ENCODE data around the gene INTS3.
A peak's percentile ranks its signal among the peaks of the same experiment; 100 is the strongest.

INTS3 gene, protein sequence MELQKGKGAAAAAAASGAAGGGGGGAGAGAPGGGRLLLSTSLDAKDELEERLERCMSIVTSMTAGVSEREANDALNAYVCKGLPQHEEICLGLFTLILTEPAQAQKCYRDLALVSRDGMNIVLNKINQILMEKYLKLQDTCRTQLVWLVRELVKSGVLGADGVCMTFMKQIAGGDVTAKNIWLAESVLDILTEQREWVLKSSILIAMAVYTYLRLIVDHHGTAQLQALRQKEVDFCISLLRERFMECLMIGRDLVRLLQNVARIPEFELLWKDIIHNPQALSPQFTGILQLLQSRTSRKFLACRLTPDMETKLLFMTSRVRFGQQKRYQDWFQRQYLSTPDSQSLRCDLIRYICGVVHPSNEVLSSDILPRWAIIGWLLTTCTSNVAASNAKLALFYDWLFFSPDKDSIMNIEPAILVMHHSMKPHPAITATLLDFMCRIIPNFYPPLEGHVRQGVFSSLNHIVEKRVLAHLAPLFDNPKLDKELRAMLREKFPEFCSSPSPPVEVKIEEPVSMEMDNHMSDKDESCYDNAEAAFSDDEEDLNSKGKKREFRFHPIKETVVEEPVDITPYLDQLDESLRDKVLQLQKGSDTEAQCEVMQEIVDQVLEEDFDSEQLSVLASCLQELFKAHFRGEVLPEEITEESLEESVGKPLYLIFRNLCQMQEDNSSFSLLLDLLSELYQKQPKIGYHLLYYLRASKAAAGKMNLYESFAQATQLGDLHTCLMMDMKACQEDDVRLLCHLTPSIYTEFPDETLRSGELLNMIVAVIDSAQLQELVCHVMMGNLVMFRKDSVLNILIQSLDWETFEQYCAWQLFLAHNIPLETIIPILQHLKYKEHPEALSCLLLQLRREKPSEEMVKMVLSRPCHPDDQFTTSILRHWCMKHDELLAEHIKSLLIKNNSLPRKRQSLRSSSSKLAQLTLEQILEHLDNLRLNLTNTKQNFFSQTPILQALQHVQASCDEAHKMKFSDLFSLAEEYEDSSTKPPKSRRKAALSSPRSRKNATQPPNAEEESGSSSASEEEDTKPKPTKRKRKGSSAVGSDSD

DNA sequence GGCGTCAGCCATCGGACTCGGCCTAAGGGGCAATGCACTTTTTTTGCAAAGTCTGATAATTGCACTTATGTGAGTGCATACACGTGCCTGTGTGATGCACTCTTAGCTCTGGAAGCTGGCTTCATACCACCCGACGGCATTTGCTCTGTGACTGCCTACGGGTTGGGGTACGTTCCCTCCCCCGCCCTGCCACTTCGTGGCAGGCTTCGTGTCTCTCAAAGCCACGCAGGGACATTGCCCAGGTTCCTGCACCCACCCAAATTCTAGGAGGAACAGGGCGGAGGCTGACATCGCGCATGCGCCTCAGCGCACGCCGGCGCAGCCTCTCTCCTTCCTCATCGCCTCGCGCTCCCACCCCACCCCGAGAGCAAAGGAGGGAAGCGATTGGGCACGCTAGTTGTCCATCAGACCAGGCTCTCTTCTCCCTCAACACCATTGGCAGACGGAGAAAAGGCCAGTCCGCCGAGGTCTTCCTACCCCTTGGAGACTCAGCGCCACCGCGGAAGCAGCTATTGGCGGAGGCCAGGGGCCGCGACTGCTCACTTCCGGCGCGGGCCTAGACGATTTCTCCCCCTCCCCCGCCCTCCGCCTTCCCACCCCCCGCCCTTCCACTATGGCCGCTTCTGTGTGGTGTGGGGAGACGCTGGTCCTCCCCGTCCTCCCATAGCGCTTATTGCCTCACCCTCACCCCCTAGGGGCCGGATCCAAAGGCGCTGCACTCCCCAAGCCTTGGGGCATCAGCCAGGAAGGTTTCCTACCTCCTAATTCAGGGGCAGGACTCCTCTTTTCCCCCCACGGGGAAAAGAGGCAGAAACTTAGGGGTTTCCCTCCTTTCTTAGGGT, at the start of gene INTS3:
INTS3 (plus strand) TSS at position 588 of the 842 bp plus-strand sequence. CDS start 585 bp downstream, outside the sequence.
- FAIRE-seq: peak; percentile 99
- DNase-seq (ENCODE audit: insufficient read length, low spot score): peak; percentile 93

DNA sequence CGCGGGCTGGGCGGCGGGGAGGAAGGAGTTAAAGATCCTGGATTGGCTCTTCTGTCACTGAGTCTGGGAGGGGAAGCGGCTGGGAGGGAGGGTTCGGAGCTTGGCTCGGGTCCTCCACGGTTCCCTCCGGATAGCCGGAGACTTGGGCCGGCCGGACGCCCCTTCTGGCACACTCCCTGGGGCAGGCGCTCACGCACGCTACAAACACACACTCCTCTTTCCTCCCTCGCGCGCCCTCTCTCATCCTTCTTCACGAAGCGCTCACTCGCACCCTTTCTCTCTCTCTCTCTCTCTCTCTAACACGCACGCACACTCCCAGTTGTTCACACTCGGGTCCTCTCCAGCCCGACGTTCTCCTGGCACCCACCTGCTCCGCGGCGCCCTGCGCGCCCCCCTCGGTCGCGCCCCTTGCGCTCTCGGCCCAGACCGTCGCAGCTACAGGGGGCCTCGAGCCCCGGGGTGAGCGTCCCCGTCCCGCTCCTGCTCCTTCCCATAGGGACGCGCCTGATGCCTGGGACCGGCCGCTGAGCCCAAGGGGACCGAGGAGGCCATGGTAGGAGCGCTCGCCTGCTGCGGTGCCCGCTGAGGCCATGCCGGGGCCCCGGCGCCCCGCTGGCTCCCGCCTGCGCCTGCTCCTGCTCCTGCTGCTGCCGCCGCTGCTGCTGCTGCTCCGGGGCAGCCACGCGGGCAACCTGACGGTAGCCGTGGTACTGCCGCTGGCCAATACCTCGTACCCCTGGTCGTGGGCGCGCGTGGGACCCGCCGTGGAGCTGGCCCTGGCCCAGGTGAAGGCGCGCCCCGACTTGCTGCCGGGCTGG, 49.1 kb upstream of the INTS3 start, which contains the start of gene NPR1:
NPR1 (plus strand) TSS at position 170 of the 818 bp plus-strand sequence; CDS start at position 591, 421 bp downstream.
- FAIRE-seq (no peak), DNase-seq (ENCODE audit: insufficient read length, low spot score) (no peak)

DNA sequence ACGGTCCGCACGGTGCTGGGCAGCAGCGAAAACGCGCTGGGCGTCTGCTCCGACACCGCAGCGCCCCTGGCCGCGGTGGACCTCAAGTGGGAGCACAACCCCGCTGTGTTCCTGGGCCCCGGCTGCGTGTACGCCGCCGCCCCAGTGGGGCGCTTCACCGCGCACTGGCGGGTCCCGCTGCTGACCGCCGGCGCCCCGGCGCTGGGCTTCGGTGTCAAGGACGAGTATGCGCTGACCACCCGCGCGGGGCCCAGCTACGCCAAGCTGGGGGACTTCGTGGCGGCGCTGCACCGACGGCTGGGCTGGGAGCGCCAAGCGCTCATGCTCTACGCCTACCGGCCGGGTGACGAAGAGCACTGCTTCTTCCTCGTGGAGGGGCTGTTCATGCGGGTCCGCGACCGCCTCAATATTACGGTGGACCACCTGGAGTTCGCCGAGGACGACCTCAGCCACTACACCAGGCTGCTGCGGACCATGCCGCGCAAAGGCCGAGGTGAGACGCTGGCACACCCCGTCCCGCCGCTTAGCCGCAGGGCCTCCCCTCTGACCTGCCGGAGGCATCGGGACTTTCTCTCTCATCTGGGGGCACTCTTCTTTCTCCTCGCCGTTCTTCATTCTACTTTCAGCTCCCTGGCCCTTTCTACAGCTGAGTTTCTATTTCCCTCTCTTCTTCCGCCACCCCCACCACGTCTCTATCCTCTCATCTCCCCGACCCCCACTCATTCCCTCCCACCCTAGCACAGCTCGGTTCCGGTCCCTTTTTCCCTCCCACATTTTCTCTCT, 48.3 kb upstream of the INTS3 start:
- FAIRE-seq: no peak
- no peak for DNase-seq (ENCODE audit: insufficient read length, low spot score)

DNA sequence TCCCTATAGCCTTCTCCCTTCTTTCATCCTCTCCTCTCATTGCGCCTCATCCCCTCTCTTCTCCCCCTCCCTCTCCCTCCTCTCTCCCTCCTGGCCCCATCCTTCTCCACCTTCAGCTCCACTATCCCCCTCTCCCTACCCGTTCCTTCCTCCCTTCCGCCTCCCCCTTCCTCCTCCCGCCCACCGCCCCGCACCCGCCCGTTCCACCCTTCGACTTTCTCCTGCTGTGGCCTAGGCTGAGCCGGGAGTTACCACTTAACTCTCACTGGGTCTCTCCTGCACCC, 47.8 kb upstream of the INTS3 start:
- FAIRE-seq: no peak
- DNase-seq (ENCODE audit: insufficient read length, low spot score): no peak

DNA sequence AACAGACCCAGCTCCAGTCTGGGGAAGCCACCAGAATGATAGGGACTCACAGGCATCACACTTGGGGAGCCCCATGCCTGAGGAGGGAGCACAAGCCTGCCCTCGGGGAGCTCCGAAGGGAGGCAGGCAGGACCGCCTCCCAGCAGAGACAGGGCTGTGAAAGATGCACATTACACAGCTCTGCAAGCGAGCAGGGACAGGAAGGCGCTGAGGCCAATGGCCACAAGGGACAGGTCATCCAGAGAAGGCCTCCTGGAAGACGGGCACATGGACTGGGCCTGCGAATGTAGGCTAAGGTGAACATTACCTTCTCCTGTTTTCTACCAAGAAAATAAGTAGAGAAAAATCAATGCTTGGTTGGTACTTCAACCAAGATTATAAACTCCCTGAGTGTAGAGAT, 45.1 kb upstream of the INTS3 start:
- FAIRE-seq: no peak
- DNase-seq (ENCODE audit: insufficient read length, low spot score): no peak

DNA sequence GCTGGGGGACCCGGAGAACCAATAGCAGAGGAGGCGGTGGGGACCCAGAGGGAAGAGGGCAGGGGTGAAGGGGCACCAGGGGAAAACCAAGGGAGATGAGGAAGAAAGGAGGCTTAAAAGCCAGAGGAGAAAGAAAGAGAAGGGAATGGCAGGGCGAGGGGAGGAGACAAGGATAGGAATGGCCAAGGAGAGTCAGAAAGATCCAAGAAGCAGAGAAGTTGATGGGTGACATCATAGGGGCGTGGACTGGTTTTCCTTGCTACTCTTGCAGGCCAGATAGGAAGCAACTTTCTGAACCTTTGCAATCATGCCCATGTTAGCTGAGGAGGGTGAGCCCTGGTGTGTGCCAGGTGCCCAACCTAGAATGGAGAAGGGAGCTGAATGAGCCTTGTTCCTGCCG, 44.0 kb upstream of the INTS3 start:
- DNase-seq (ENCODE audit: insufficient read length, low spot score) (no peak), FAIRE-seq (no peak)

DNA sequence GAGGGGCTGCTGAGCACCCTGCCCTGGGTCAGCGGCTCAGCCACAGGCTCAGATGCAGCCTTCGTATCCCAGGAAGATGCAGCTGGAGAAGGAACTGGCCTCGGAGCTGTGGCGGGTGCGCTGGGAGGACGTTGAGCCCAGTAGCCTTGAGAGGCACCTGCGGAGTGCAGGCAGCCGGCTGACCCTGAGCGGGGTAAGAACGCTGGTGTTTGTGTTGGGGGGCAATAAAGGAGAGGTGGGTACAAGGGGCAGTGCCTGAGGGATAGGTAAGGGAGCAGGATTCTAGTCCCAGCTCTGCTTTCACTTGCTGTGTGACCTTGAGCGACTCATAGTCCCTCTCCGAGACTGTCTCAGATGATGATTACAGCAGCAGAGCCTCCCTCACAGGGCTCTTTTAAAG, 43.0 kb upstream of the INTS3 start:
- FAIRE-seq (no peak), DNase-seq (ENCODE audit: insufficient read length, low spot score) (no peak)

DNA sequence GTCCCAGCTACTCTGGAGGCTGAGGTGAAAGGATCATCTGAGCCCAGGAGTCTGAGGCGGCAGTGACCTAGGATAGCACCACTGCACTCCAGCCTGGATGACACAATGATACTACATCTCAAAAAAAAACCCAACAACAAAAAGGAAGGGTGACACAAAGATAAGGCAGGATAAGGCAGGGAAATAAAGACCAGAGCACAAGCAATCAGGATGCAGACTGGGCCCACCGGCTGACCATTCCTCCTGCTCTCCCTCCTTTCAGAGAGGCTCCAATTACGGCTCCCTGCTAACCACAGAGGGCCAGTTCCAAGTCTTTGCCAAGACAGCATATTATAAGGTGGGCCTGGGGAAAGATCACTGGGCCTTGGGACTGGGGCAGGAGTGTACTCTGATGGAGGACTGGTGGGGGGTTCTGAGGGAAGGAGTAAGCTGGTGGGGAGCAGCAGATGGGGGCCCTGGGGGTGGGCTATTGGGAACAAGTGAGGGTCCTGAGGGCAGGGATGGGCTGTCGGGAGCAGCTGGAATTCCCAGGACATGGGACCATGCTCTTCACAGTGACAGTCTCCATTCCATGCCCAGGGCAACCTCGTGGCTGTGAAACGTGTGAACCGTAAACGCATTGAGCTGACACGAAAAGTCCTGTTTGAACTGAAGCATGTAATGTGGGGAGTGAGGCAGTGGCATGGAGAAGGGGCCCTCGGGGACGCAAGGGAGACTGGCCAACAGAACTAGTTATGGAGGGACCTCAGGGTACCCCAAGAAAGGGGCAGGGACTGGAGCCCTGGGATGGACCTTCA, 42.1 kb upstream of the INTS3 start:
- FAIRE-seq (no peak), DNase-seq (ENCODE audit: insufficient read length, low spot score) (no peak)

DNA sequence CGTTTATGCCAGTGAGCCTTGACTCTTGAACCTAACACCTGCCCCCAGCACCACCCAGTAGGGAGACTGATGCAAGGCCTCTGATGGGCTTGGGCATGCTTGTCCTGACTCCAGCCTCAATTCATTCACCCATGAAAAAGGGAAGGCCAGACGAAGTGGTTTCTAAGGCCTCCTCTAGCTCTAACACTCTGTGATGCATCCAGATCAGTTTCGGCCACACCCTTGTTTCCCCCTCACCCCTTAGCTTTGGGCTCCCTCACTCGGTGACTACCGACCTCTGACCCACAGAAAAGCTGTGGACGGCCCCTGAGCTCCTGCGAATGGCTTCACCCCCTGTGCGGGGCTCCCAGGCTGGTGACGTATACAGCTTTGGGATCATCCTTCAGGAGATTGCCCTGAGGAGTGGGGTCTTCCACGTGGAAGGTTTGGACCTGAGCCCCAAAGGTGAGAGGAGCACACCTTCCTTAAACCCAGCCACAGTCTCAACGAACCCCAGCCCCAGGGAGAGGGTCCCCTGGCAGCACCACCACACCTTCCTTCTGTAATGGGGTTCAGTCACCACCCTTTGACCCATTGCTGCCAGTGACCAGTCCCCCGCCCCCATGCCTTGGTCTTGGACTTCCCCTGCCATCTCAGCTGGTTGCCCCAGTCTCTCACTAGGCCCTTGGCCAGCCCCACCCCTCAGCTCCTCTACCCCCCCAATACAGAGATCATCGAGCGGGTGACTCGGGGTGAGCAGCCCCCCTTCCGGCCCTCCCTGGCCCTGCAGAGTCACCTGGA, 40.3 kb upstream of the INTS3 start:
- FAIRE-seq (no peak), DNase-seq (ENCODE audit: insufficient read length, low spot score) (no peak)

DNA sequence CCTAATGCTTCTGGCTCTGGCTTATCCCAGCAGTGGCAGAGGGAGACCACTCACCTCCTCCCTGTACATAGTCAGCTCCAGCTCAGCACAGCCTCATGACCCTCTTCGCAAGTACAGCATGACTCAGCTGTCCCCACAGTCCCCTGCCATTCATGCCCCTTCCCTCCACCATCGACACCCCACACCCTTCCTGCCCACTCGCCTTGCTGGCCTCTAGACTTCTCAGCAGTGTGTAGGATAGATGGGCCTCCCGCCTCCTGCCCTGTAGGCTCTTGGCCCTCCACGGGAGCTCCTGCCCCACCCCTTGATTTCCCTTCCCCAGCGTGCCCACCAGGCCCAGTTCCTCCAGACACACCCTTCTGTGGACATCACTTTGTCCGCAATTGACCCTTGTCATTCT, 39.6 kb upstream of the INTS3 start:
- DNase-seq (ENCODE audit: insufficient read length, low spot score) (no peak), FAIRE-seq (no peak)

DNA sequence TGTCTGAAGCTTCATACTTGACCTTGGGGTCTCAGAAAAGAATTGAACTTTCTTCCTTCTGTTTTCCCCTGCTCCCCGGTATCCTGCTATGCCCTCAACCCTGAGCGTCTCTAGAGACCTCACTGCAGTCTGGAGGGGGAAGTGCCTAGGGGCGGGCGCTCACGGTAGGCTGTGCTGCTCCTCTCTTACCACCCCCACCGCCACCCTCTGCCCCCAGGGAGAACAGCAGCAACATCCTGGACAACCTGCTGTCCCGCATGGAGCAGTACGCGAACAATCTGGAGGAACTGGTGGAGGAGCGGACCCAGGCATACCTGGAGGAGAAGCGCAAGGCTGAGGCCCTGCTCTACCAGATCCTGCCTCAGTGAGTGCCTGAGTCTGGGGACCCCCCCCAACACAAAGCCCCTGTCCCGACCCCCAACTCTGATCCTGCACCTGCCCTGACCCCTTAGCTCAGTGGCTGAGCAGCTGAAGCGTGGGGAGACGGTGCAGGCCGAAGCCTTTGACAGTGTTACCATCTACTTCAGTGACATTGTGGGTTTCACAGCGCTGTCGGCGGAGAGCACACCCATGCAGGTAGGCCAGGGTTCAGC, 39.0 kb upstream of the INTS3 start:
- DNase-seq (ENCODE audit: insufficient read length, low spot score) (no peak), FAIRE-seq (no peak)

DNA sequence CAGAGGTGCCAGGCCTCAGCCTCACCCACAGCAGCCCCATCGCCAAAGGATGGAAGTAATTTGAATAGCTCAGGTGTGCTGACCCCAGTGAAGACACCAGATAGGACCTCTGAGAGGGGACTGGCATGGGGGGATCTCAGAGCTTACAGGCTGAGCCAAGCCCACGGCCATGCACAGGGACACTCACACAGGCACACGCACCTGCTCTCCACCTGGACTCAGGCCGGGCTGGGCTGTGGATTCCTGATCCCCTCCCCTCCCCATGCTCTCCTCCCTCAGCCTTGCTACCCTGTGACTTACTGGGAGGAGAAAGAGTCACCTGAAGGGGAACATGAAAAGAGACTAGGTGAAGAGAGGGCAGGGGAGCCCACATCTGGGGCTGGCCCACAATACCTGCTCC, 34.4 kb upstream of the INTS3 start:
- FAIRE-seq (no peak), DNase-seq (ENCODE audit: insufficient read length, low spot score) (no peak)

DNA sequence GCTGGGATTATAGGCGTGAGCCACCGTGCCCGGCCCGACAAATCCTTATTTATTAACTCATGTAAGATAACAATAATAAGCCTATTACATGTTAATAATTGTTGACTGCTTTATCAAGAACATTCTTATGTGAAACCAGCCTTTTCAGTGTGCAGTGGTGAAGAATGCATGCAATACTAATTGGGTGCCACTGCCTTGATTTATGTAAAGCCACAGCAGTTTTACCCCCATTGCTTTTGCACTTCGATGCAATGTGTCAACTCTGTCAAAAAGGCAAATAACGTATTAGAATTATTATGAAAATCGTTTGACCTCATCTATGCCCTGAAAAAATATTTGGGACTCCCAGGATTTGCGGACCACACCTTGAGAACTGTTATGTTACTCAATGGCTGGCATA, 31.1 kb upstream of the INTS3 start:
- no peak for FAIRE-seq
- DNase-seq (ENCODE audit: insufficient read length, low spot score): no peak

DNA sequence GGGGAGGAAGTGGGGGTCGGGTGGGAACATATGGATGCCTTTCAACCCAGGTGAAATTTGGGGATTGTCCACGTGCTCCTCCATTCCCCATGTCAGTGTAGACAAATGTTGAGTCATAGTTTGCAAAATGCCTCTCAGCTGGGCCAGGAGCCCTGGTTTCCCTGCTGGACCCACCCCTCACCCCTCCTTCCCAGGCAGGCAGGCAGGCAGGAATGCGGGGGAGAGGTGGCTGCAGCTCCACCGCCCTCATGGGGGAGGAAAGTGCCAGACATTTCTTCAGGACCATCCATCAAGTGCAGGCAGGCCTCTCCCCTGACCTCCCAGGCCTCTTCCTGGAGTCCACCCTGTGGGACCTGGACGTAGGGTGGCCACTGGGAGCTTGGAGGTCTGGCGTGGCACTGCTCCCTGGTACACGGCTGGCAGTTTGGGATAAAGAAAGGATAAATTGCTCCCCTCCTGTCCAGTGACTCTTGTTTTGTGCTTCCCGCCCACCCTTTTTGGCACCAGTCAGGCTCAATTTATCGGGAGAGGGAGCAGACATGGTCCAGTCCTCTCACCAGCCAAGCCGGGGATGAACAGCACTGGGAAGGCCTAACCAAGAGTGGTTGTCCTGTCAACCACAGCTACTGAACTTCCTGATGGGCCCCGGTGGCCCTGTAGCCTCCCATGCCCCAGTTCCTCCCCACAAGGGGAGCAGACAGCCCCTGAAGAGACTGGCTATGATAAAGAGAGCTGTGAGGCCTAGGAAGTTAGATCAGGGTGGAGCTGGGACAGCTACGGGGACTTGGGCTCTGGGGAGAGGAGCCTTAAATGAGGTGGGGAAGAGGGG, 30.4 kb upstream of the INTS3 start:
- no peak for FAIRE-seq
- DNase-seq (ENCODE audit: insufficient read length, low spot score): no peak

DNA sequence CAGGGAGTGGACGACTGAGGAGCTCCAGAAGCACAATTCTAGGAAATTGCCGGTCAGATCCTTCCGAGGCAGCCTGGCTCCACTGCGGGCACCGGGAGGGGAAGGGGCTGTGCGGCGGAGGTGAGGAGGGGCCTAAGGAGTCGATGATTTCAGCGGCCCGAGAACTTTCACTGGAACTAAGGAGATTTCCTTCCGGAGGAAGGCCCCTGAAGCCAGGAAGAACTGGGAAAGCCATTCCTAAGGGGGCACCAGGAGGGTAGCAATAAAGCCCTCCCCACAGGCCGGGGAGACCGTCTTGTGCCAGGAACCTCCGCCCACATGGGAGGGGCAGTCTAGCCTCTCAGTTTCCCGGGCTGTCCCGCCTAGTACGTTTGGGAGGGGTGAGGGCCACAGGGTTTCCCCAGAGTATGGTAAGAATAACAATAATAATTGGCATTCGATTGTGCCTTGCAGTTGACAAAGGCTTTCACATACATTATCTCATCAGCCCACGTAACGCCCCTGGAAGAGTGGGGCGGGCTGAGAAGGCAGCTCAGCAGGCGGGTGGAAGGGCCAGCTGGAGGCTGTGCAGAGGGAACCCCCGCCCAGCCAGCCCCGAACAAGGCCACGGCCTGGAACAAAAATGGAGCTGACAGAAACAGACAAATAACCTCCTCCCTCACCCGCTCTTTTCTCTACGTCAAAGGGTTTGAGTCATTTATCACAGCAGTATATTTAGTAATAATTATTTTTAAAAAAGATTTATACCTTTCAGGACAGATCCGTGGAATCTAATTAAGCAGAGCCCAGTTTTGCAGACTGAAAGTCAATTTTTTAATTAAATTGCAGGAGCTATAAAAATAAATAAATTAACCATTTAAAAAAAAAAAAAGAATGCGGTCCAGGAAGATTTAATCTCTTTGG, 29.6 kb upstream of the INTS3 start:
- FAIRE-seq: peak; percentile 14
- DNase-seq (ENCODE audit: insufficient read length, low spot score): no peak

All from GM19239 (cell line).